ENCODE data around the gene KHNYN.

Gene KHNYN

GRCh38 chr14:24422694-24423601, 6.8 kb upstream of the KHNYN start:
- no peak for DNase-seq (ENCODE audit: low read depth)

GRCh38 chr14:24425704-24426103, 4.0 kb upstream of the KHNYN start:
- DNase-seq (ENCODE audit: low read depth) = no peak

- DNase-seq (ENCODE audit: low read depth) = no peak
These were observed 3.4 kb upstream of the KHNYN start for GRCh38 chr14:24426150-24426911.

GRCh38 chr14:24426912-24427536, 2.7 kb upstream of the KHNYN start:
- no peak for DNase-seq (ENCODE audit: low read depth)

GRCh38 chr14:24427537-24428508, 1.9 kb upstream of the KHNYN start:
- no peak for DNase-seq (ENCODE audit: low read depth)

GRCh38 chr14:24428628-24429394, 943 bp upstream of the KHNYN start:
- DNase-seq (ENCODE audit: low read depth) = no peak

- peak; percentile 67 for DNase-seq (ENCODE audit: low read depth)
These were observed 458 bp downstream of the KHNYN start for GRCh38 chr14:24430143-24430681.

- DNase-seq (ENCODE audit: low read depth) = peak; percentile 64
These were observed 1.2 kb downstream of the KHNYN start for GRCh38 chr14:24430682-24431568.

- DNase-seq (ENCODE audit: low read depth) = peak; percentile 85
These were observed 2.0 kb downstream of the KHNYN start for GRCh38 chr14:24431569-24432258.

- DNase-seq (ENCODE audit: low read depth) = no peak
These were observed 2.7 kb downstream of the KHNYN start for GRCh38 chr14:24432259-24433131.

- DNase-seq (ENCODE audit: low read depth) = no peak
These were observed 4.3 kb downstream of the KHNYN start for GRCh38 chr14:24434036-24434435.

GRCh38 chr14:24434676-24435075, 4.9 kb downstream of the KHNYN start:
- no peak for DNase-seq (ENCODE audit: low read depth)

GRCh38 chr14:24435192-24435810, 5.5 kb downstream of the KHNYN start:
- DNase-seq (ENCODE audit: low read depth) = no peak

GRCh38 chr14:24435998-24436354, 6.2 kb downstream of the KHNYN start:
- DNase-seq (ENCODE audit: low read depth) = no peak

- DNase-seq (ENCODE audit: low read depth) = no peak
These were observed 6.7 kb downstream of the KHNYN start for GRCh38 chr14:24436355-24437019.

GRCh38 chr14:24437020-24437735, 7.4 kb downstream of the KHNYN start:
- DNase-seq (ENCODE audit: low read depth) = no peak

Data from activated T-cell treated with anti-CD3 and anti-CD28 coated beads for 48 hours (primary cell).